ENCODE results near the gene DOC2A. TPM values are rescaled to one million over a fixed set of nuclear protein-coding genes. Genes with fewer than 3 reads are reported as not detected.

DOC2A gene
- total and polyA plus RNA-seq, 10 of the 15 experiments (the other 5 are each of a cell fraction or from before 2014, with no cell fraction given) = 0.06 to 0.17 (median 0.12) TPM; not detected in 6

DNA sequence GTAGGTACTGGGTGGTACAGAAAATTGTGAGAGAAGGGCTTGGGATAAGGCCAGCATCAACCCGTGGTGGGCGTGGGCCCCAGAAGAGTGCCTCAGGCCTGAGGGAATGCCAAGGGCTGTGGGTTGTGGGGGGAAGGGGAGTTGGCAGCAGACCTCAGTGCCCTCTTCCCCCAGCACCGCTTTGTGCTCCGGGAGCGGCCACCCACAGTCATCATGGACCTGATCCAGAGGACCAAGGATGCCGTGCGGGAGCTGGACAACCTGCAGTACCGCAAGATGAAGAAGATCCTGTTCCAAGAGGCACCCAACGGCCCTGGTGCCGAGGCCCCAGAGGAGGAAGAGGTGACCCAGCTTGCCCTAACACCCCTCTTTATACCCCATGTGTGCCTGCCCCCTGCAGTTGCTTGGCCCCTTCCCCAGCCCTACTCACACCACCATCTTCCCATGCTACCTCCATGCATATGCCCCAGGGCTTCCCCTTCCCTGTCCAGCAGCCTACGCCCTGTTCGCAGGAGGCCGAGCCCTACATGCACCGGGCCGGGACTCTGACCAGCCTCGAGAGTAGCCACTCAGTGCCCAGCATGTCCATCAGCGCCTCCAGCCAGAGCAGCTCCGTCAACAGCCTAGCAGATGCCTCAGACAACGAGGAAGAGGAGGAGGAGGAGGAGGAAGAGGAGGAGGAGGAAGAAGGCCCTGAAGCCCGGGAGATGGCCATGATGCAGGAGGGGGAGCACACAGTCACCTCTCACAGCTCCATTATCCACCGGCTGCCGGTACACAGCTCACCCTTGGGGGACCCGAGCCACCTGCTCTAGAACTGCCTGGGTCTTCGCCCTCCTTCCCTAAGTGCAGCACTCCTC lies 28.0 kb downstream of the DOC2A start:
- H3K4me3 ChIP-seq = no peak overlapping the region
- no peaks in the 10 kb centered on the region for H3K9me3 ChIP-seq (replicated peaks; ENCODE audit: control insufficient read depth, insufficient read depth, low read length)
- DNase-seq (ENCODE audit: low read depth, low spot score) (no peak), FAIRE-seq (no peak), ATAC-seq (no peak)
- H2AFZ ChIP-seq (ENCODE audit: control insufficient read depth, low read depth, low read length) = no peak overlapping the region
- ChIA-PET POLR2A (no interaction called here), RAD21 (ENCODE audit: unreplicated experiment) (no interaction called here), SMC1A (ENCODE audit: uncharacterized antibody, unreplicated experiment) (no interaction called here), CTCF (no interaction called here)
- H4K20me1 ChIP-seq (ENCODE audit: control insufficient read depth, insufficient read depth) = no peaks in the 10 kb centered on the region
- H3K36me3 ChIP-seq (ENCODE audit: control insufficient read depth in 2 of 2, insufficient read depth in 2 of 2, low read length in 1 of 2) = peaks cover 33 to 49% of the 10 kb centered on the region in 2 experiments
- TF ChIP-seq PAX8 (IDR thresholded peaks at IDR 0.05) (no peak), KAT2A (conservative IDR thresholded peaks at IDR 0.05; ENCODE audit: control insufficient read depth, low read depth, low read length) (no peak), TCF3 (IDR thresholded peaks at IDR 0.05; ENCODE audit: borderline replicate concordance, insufficient read depth, low read depth, low read length) (no peak), NR2C1 (IDR thresholded peaks at IDR 0.05) (no peak), POU2F2 (IDR thresholded peaks at IDR 0.05; ENCODE audit: borderline replicate concordance, low read depth, low read length) (no peak), IKZF2 (IDR thresholded peaks at IDR 0.05) (no peak), NR2F1 (conservative IDR thresholded peaks at IDR 0.05) (no peak), JUND (IDR thresholded peaks at IDR 0.05; ENCODE audit: low read depth, low read length) (no peak), NFXL1 (IDR thresholded peaks at IDR 0.05; ENCODE audit: borderline replicate concordance) (no peak), JUNB (IDR thresholded peaks at IDR 0.05) (no peak), MEF2A (IDR thresholded peaks at IDR 0.05; ENCODE audit: insufficient read depth, low read depth, low read length) (no peak), ZNF687 (IDR thresholded peaks at IDR 0.05) (no peak)
- TF ChIP-seq, protein P1, sequence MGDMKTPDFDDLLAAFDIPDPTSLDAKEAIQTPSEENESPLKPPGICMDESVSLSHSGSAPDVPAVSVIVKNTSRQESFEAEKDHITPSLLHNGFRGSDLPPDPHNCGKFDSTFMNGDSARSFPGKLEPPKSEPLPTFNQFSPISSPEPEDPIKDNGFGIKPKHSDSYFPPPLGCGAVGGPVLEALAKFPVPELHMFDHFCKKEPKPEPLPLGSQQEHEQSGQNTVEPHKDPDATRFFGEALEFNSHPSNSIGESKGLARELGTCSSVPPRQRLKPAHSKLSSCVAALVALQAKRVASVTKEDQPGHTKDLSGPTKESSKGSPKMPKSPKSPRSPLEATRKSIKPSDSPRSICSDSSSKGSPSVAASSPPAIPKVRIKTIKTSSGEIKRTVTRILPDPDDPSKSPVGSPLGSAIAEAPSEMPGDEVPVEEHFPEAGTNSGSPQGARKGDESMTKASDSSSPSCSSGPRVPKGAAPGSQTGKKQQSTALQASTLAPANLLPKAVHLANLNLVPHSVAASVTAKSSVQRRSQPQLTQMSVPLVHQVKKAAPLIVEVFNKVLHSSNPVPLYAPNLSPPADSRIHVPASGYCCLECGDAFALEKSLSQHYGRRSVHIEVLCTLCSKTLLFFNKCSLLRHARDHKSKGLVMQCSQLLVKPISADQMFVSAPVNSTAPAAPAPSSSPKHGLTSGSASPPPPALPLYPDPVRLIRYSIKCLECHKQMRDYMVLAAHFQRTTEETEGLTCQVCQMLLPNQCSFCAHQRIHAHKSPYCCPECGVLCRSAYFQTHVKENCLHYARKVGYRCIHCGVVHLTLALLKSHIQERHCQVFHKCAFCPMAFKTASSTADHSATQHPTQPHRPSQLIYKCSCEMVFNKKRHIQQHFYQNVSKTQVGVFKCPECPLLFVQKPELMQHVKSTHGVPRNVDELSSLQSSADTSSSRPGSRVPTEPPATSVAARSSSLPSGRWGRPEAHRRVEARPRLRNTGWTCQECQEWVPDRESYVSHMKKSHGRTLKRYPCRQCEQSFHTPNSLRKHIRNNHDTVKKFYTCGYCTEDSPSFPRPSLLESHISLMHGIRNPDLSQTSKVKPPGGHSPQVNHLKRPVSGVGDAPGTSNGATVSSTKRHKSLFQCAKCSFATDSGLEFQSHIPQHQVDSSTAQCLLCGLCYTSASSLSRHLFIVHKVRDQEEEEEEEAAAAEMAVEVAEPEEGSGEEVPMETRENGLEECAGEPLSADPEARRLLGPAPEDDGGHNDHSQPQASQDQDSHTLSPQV (IDR thresholded peaks at IDR 0.05) = no peak
- TF ChIP-seq, protein P2, sequence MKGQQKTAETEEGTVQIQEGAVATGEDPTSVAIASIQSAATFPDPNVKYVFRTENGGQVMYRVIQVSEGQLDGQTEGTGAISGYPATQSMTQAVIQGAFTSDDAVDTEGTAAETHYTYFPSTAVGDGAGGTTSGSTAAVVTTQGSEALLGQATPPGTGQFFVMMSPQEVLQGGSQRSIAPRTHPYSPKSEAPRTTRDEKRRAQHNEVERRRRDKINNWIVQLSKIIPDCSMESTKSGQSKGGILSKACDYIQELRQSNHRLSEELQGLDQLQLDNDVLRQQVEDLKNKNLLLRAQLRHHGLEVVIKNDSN (IDR thresholded peaks at IDR 0.05; ENCODE audit: borderline replicate concordance, extremely low read length, insufficient read depth, low read depth, low read length) = no peak
- no peaks in the 10 kb centered on the region for H3K79me2 ChIP-seq (ENCODE audit: control insufficient read depth, insufficient read depth, low read length)
- in situ Hi-C loops (cut with MboI) = no loop called here
- no peaks in the 10 kb centered on the region; the same call in 1 of the 2 replicates for H3K4me1 ChIP-seq (ENCODE audit: control insufficient read depth, insufficient read depth, low read length)
- intact Hi-C loops (cut with micrococcal nuclease; ENCODE audit: unreplicated experiment) = no loop called here
- H3K4me2 ChIP-seq (ENCODE audit: control insufficient read depth, insufficient read depth) = no peak overlapping the region
- no peaks in the 10 kb centered on the region for H3K27me3 ChIP-seq (replicated peaks in 1 of 2; ENCODE audit: control insufficient read depth in 2 of 2, insufficient read depth in 2 of 2, low read length in 1 of 2)
- WGBS (ENCODE audit: insufficient coverage, insufficient replicate concordance, low lambda C conversion rate, missing lambda C conversion rate) = 88% methylated on average over 21 of the region's 24 CpGs
- BruUV-seq (replicated peaks) = no TSS peak
- no peak overlapping the region for H3K9ac ChIP-seq (ENCODE audit: control insufficient read depth, insufficient read depth, low read length)
- H3K27ac ChIP-seq (ENCODE audit: control insufficient read depth, insufficient read depth) = no peak overlapping the region

Data from GM12878 (cell line).